GM23338 (cell line): ENCODE results near the gene SLC7A14. TPM values are rescaled to one million over a fixed set of nuclear protein-coding genes. Genes with fewer than 3 reads are reported as not detected.

ENCODE experiments used
- ATAC-seq: fragments of 200-7000 bp; cut with Tn5 transposase; 3 replicates; pipeline ENCODE4 v1.9.1; 2020
- DNase-seq: peaks from one replicate; pipeline ENCODE4 v3.0.0-alpha.2; 2015; ENCODE audit warnings: low spot score
- H2AFZ ChIP-seq: fragments of 200-600 bp; sonication (generic); 2 replicates; pipeline ENCODE4 v1.8.0; 2016; ENCODE audit warnings: antibody characterized with exemption, mild to moderate bottlenecking, moderate library complexity
- H3F3A ChIP-seq: fragments of 200-600 bp; sonication (generic); replicated peaks from 2 replicates; pipeline ENCODE4 v1.8.0; 2017; ENCODE audit warnings: antibody characterized with exemption, mixed run types, low read depth
- H3K27ac ChIP-seq: fragments of 200-600 bp; sonication (generic); 2 replicates; pipeline ENCODE4 v1.6.1; 2016; ENCODE audit warnings: low read depth
- H3K27me3 ChIP-seq: fragments of 200-600 bp; sonication (generic); 2 replicates; pipeline ENCODE4 v1.8.0; 2016; ENCODE audit warnings: mild to moderate bottlenecking, mixed run types, moderate library complexity; ENCODE audit not compliant: insufficient read depth
- H3K36me3 ChIP-seq: fragments of 200-600 bp; sonication (generic); 2 replicates; pipeline ENCODE4 v1.8.0; 2016; ENCODE audit warnings: mild to moderate bottlenecking; ENCODE audit not compliant: insufficient read depth
- H3K4me1 ChIP-seq: fragments of 200-600 bp; sonication (generic); 2 replicates; pipeline ENCODE4 v1.8.0; 2016; ENCODE audit warnings: mild to moderate bottlenecking, moderate library complexity; ENCODE audit not compliant: insufficient read depth
- H3K4me2 ChIP-seq: fragments of 200-600 bp; sonication (generic); 2 replicates; pipeline ENCODE4 v1.7.1; 2017; ENCODE audit warnings: mixed run types
- H3K4me3 ChIP-seq: fragments of 200-600 bp; sonication (generic); 2 replicates; pipeline ENCODE4 v1.6.1; 2016; ENCODE audit warnings: mixed run types
- H3K79me2 ChIP-seq: fragments of 200-600 bp; sonication (generic); replicated peaks from 2 replicates; pipeline ENCODE4 v1.8.0; 2017; ENCODE audit warnings: mild to moderate bottlenecking; ENCODE audit not compliant: insufficient read depth
- H3K9me2 ChIP-seq: fragments of 200-600 bp; sonication (generic); 2 replicates; pipeline ENCODE4 v1.8.0; 2017; ENCODE audit not compliant: insufficient read depth
- H4K20me1 ChIP-seq: fragments of 200-600 bp; sonication (generic); replicated peaks from 2 replicates; pipeline ENCODE4 v1.8.0; 2017; ENCODE audit warnings: mild to moderate bottlenecking; ENCODE audit not compliant: insufficient read depth
- H3K27ac Mint-ChIP-seq: 2 replicates; pipeline ENCODE4 v1.8.0; 2020; ENCODE audit warnings: inconsistent platforms, mild to moderate bottlenecking, moderate library complexity, mixed read lengths
- H3K27me3 Mint-ChIP-seq: 3 replicates; pipeline ENCODE4 v1.8.0; 2022; ENCODE audit warnings: low read depth, mild to moderate bottlenecking, moderate library complexity, mixed read lengths, inconsistent platforms; ENCODE audit not compliant: insufficient read depth, poor library complexity
- H3K36me3 Mint-ChIP-seq: 3 replicates; pipeline ENCODE4 v1.8.0; 2021; ENCODE audit warnings: low read depth, mild to moderate bottlenecking, inconsistent platforms, moderate library complexity, mixed read lengths
- H3K4me1 Mint-ChIP-seq: 3 replicates; pipeline ENCODE4 v1.8.0; 2020; ENCODE audit warnings: mild to moderate bottlenecking, inconsistent platforms, mixed read lengths
- H3K4me3 Mint-ChIP-seq: 3 replicates; pipeline ENCODE4 v1.8.0; 2021; ENCODE audit warnings: moderate library complexity, mild to moderate bottlenecking, inconsistent platforms, mixed read lengths
- H3K9me3 Mint-ChIP-seq: 3 replicates; pipeline ENCODE4 v1.8.0; 2020; ENCODE audit warnings: moderate library complexity, mild to moderate bottlenecking, inconsistent platforms, mixed read lengths
- CREB1 ChIP-seq: fragments of 250-450 bp; sonication (Bioruptor Pico); IDR thresholded peaks from 2 replicates; pipeline ENCODE4 v1.5.0; 2020; ENCODE audit warnings: low read depth, mild to moderate bottlenecking, moderate library complexity
- CTCF ChIP-seq, 2 experiments: fragments of 200-600 bp in 1 of 2; sonication (generic) in 1 of 2; conservative IDR thresholded peaks; 2 replicates each; pipeline versions ENCODE4 v1.5.1 to v1.6.1; 2016 to 2017; ENCODE audit warnings: antibody characterized with exemption in 2 of 2, low read depth in 2 of 2, mild to moderate bottlenecking in 2 of 2, moderate library complexity in 1 of 2
- ETS1 ChIP-seq: IDR thresholded peaks from 2 replicates; pipeline ENCODE4 v1.6.1; 2016; ENCODE audit warnings: antibody characterized with exemption
- EZH2 ChIP-seq: fragments of 200-600 bp; sonication (generic); IDR thresholded peaks from one replicate; pipeline ENCODE4 v1.8.0; 2017; ENCODE audit warnings: antibody characterized with exemption, mild to moderate bottlenecking, low read depth; ENCODE audit not compliant: unreplicated experiment
- EZH2phosphoT487 ChIP-seq: fragments of 200-600 bp; sonication (generic); IDR thresholded peaks from one replicate; pipeline ENCODE4 v1.8.1; 2018; ENCODE audit warnings: antibody characterized with exemption; ENCODE audit not compliant: unreplicated experiment
- JUNB ChIP-seq: IDR thresholded peaks from one replicate; pipeline ENCODE4 v1.6.1; 2016; ENCODE audit warnings: antibody characterized with exemption; ENCODE audit not compliant: unreplicated experiment
- NANOG ChIP-seq: IDR thresholded peaks from 2 replicates; pipeline ENCODE4 v1.6.1; 2016; ENCODE audit warnings: antibody characterized with exemption, borderline replicate concordance
- POLR2AphosphoS5 ChIP-seq: IDR thresholded peaks from 2 replicates; pipeline ENCODE4 v1.6.1; 2016; ENCODE audit warnings: antibody characterized with exemption, low read depth
- REST ChIP-seq: IDR thresholded peaks from one replicate; pipeline ENCODE4 v1.6.1; 2018; ENCODE audit warnings: antibody characterized with exemption; ENCODE audit not compliant: unreplicated experiment
- STAT1 ChIP-seq: IDR thresholded peaks from one replicate; pipeline ENCODE4 v1.6.1; 2016; ENCODE audit warnings: antibody characterized with exemption; ENCODE audit not compliant: unreplicated experiment
- ZNF114 ChIP-seq: fragments of 250-450 bp; sonication (Bioruptor Pico); IDR thresholded peaks from 2 replicates; pipeline ENCODE4 v1.5.0; 2020; ENCODE audit warnings: mild to moderate bottlenecking, moderate library complexity
- ZNF331 ChIP-seq: fragments of 250-450 bp; sonication (Bioruptor Pico); IDR thresholded peaks from 2 replicates; pipeline ENCODE4 v1.5.0; 2020; ENCODE audit warnings: low read depth, mild to moderate bottlenecking, moderate library complexity
- polyA plus RNA-seq: library from polyadenylated mRNA; unstranded; fragments of >200 nt; fragmentation: Nextera tagmentation; extraction: Ambion mirVana; gene quantifications from 2 replicates; pipeline ENCODE4 v1.2.1, GENCODE V29; 2016
- total RNA-seq: library from RNA; depleted of rRNA; stranded (reverse); fragments of >200 nt; shearing (Covaris generic); gene quantifications from 2 replicates; pipeline ENCODE4 v1.2.3, GENCODE V29; 2014
- TF ChIP-seq, protein P1 (sequence below): fragments of 250-450 bp; sonication (Bioruptor Pico); IDR thresholded peaks from 2 replicates; pipeline ENCODE4 v1.5.0; 2020; ENCODE audit warnings: mild to moderate bottlenecking, moderate library complexity

The SLC7A14 gene
- total and polyA plus RNA-seq, 2 experiments from 2014 or later = 0.49 to 0.82 TPM

DNA sequence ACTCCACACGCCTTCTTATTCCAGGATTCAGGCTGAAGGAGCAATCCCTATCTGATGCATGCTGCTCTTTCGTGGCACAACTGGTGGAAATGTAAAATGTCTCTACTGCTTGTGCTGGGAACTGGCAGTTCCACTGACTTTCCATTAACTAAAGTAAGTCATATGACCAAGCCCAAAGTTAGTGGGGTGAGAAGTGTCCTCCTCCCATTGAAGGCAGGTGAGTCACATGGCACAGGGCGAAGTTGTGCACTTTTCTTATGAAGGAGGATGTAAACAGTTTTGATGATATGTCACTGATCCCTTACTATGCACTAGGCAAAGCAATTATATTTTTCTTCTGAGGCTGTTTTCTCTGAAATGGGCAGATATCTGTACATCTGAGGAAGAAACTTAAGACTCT is 51.6 kb downstream of the SLC7A14 start:
- TF ChIP-seq EZH2 (no peak), CTCF (conservative IDR thresholded peaks at IDR 0.05; ENCODE audit: low read depth in 2 of 2) (no peak), JUNB (no peak), ZNF331 (CRISPR knock-in tag) (no peak), NANOG (no peak), EZH2phosphoT487 (no peak), REST (no peak), CREB1 (CRISPR knock-in tag) (no peak), STAT1 (no peak), ETS1 (no peak), ZNF114 (CRISPR knock-in tag) (no peak), POLR2AphosphoS5 (no peak)
- TF ChIP-seq, protein P1, sequence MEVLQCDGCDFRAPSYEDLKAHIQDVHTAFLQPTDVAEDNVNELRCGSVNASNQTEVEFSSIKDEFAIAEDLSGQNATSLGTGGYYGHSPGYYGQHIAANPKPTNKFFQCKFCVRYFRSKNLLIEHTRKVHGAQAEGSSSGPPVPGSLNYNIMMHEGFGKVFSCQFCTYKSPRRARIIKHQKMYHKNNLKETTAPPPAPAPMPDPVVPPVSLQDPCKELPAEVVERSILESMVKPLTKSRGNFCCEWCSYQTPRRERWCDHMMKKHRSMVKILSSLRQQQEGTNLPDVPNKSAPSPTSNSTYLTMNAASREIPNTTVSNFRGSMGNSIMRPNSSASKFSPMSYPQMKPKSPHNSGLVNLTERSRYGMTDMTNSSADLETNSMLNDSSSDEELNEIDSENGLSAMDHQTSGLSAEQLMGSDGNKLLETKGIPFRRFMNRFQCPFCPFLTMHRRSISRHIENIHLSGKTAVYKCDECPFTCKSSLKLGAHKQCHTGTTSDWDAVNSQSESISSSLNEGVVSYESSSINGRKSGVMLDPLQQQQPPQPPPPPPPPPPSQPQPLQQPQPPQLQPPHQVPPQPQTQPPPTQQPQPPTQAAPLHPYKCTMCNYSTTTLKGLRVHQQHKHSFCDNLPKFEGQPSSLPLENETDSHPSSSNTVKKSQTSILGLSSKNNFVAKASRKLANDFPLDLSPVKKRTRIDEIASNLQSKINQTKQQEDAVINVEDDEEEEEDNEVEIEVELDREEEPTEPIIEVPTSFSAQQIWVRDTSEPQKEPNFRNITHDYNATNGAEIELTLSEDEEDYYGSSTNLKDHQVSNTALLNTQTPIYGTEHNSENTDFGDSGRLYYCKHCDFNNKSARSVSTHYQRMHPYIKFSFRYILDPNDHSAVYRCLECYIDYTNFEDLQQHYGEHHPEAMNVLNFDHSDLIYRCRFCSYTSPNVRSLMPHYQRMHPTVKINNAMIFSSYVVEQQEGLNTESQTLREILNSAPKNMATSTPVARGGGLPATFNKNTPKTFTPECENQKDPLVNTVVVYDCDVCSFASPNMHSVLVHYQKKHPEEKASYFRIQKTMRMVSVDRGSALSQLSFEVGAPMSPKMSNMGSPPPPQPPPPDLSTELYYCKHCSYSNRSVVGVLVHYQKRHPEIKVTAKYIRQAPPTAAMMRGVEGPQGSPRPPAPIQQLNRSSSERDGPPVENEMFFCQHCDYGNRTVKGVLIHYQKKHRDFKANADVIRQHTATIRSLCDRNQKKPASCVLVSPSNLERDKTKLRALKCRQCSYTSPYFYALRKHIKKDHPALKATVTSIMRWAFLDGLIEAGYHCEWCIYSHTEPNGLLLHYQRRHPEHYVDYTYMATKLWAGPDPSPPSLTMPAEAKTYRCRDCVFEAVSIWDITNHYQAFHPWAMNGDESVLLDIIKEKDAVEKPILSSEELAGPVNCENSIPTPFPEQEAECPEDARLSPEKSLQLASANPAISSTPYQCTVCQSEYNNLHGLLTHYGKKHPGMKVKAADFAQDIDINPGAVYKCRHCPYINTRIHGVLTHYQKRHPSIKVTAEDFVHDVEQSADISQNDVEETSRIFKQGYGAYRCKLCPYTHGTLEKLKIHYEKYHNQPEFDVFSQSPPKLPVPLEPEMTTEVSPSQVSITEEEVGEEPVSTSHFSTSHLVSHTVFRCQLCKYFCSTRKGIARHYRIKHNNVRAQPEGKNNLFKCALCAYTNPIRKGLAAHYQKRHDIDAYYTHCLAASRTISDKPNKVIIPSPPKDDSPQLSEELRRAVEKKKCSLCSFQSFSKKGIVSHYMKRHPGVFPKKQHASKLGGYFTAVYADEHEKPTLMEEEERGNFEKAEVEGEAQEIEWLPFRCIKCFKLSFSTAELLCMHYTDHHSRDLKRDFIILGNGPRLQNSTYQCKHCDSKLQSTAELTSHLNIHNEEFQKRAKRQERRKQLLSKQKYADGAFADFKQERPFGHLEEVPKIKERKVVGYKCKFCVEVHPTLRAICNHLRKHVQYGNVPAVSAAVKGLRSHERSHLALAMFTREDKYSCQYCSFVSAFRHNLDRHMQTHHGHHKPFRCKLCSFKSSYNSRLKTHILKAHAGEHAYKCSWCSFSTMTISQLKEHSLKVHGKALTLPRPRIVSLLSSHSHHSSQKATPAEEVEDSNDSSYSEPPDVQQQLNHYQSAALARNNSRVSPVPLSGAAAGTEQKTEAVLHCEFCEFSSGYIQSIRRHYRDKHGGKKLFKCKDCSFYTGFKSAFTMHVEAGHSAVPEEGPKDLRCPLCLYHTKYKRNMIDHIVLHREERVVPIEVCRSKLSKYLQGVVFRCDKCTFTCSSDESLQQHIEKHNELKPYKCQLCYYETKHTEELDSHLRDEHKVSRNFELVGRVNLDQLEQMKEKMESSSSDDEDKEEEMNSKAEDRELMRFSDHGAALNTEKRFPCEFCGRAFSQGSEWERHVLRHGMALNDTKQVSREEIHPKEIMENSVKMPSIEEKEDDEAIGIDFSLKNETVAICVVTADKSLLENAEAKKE = no peak
- Histone ChIP-seq H3K4me1 (no peaks in the 10 kb centered on the region), H3K79me2 (no peaks in the 10 kb centered on the region), H3K27ac (no peak overlapping the region), H3K9me2 (peaks cover 11% of the 10 kb centered on the region; the same call in 1 of the 2 replicates), H3F3A (no peaks in the 10 kb centered on the region), H3K4me3 (no peak overlapping the region), H3K27me3 (no peaks in the 10 kb centered on the region), H3K36me3 (no peaks in the 10 kb centered on the region), H3K4me2 (no peak overlapping the region), H2AFZ (no peak overlapping the region), H4K20me1 (no peaks in the 10 kb centered on the region)
- peaks cover 2% of the 10 kb centered on the region for H3K27me3 Mint-ChIP-seq
- no peak overlapping the region for H3K4me3 Mint-ChIP-seq
- H3K36me3 Mint-ChIP-seq = no peaks in the 10 kb centered on the region
- no peak overlapping the region for H3K27ac Mint-ChIP-seq
- DNase-seq (no peak), ATAC-seq (no peak)
- no peaks in the 10 kb centered on the region for H3K9me3 Mint-ChIP-seq
- no peaks in the 10 kb centered on the region; the same call in 2 of the 3 replicates for H3K4me1 Mint-ChIP-seq
